MCF 10A (cell line): ENCODE data around the gene LETM1. TPM values are rescaled to one million over a fixed set of nuclear protein-coding genes. Genes with fewer than 3 reads are reported as not detected.

Experiments
- BruUV-seq: library from RNA; stranded (reverse); fragments of 400-500 nt; replicated peaks from 2 replicates; lab custom pipeline; 2021; lab: Mats Ljungman, UMichigan
- CTCF ChIA-PET: fragments of 300-600 bp; sonication (Branson Sonifier 250); formaldehyde crosslinking; extraction: SDS; loops from one replicate; lab custom pipeline; 2021; ENCODE audit warnings: antibody characterized with exemption, inconsistent platforms; lab: Yijun Ruan, JAX
- POLR2A ChIA-PET: fragments of 300-600, 350-650 bp; sonication (Branson Sonifier 250); formaldehyde crosslinking; extraction: SDS; loops from one replicate; lab custom pipeline; 2020; ENCODE audit warnings: antibody characterized with exemption, inconsistent platforms; lab: Yijun Ruan, JAX
- DNase-seq: peaks from one replicate; pipeline ENCODE4 v3.0.0-alpha.2; 2018; ENCODE audit not compliant: unreplicated experiment
- H3K27ac Mint-ChIP-seq: one replicate; pipeline ENCODE4 v1.8.0; 2022; ENCODE audit warnings: mild to moderate bottlenecking, low read depth, mixed read lengths; ENCODE audit not compliant: unreplicated experiment
- H3K27me3 Mint-ChIP-seq: one replicate; pipeline ENCODE4 v1.8.0; 2022; ENCODE audit warnings: mixed read lengths; ENCODE audit not compliant: insufficient read depth, unreplicated experiment
- H3K36me3 Mint-ChIP-seq: one replicate; pipeline ENCODE4 v1.8.0; 2022; ENCODE audit warnings: mild to moderate bottlenecking, moderate library complexity, mixed read lengths; ENCODE audit not compliant: insufficient read depth, unreplicated experiment
- H3K4me1 Mint-ChIP-seq: one replicate; pipeline ENCODE4 v1.8.0; 2022; ENCODE audit warnings: mixed read lengths; ENCODE audit not compliant: insufficient read depth, unreplicated experiment
- H3K4me3 Mint-ChIP-seq: one replicate; pipeline ENCODE4 v1.8.0; 2022; ENCODE audit warnings: mild to moderate bottlenecking, moderate library complexity, mixed read lengths; ENCODE audit not compliant: unreplicated experiment
- H3K9me3 Mint-ChIP-seq: one replicate; pipeline ENCODE4 v1.8.0; 2022; ENCODE audit warnings: mixed read lengths; ENCODE audit not compliant: unreplicated experiment
- CTCF ChIP-seq: fragments of 200-600 bp; IDR thresholded peaks from one replicate; pipeline ENCODE4 v1.8.0; 2022; ENCODE audit warnings: antibody characterized with exemption, mild to moderate bottlenecking; ENCODE audit not compliant: unreplicated experiment
- intact Hi-C: fragments of 100-400 bp; cut with micrococcal nuclease; formaldehyde crosslinking; loops from 2 replicates; pipeline ENCODE4 v1.14.1; 2022
- total RNA-seq: library from RNA; stranded (reverse); gene quantifications from 2 replicates; pipeline ENCODE4 v1.2.3, GENCODE V29; 2022

LETM1 gene
- total RNA-seq, 1 experiment from 2014 or later, result 85.0 TPM

GRCh38 chr4:1872870-1873269 is 16.9 kb upstream of the LETM1 start:
- intact Hi-C loops, result no loop called here
- Mint-ChIP-seq H3K27ac (peak overlapping the region; percentile 82), H3K9me3 (no peaks in the 10 kb centered on the region), H3K4me3 (peak overlapping the region; percentile 88), H3K36me3 (no peaks in the 10 kb centered on the region), H3K27me3 (no peaks in the 10 kb centered on the region), H3K4me1 (peaks cover 29% of the 10 kb centered on the region)
- DNase-seq, result peak; percentile 34
- CTCF ChIA-PET, result interaction anchor here (0.7 to 2.0 kb wide), 5 partner anchors 26 to 120 kb away, joined by 3 to 12 read pairs (median 3); no protein-coding TSS in a partner anchor
- POLR2A ChIA-PET, result interaction anchor here (1.4 to 2.5 kb wide), 6 partner anchors 10 to 27 kb away, joined by 3 to 18 read pairs (median 6); partner anchors contain the start of gene LETM1
- no peak for TF ChIP-seq CTCF
- TSS peak; percentile 50 for BruUV-seq

- no TSS peak for BruUV-seq
- H3K4me3 Mint-ChIP-seq, result peak overlapping the region; percentile 88
- no peak overlapping the region for H3K27ac Mint-ChIP-seq
- CTCF ChIA-PET, result no interaction called here
- no peak for TF ChIP-seq CTCF
- no peaks in the 10 kb centered on the region for H3K27me3 Mint-ChIP-seq
- POLR2A ChIA-PET, result no interaction called here
- intact Hi-C loops, result loop anchor here (2.0 kb wide), 1 partner anchor 27 kb away; no protein-coding TSS in a partner anchor
- no peaks in the 10 kb centered on the region for H3K36me3 Mint-ChIP-seq
- peaks cover 21% of the 10 kb centered on the region for H3K4me1 Mint-ChIP-seq
- no peaks in the 10 kb centered on the region for H3K9me3 Mint-ChIP-seq
- DNase-seq, result no peak
These were observed 15.6 kb upstream of the LETM1 start for GRCh38 chr4:1871471-1872021.

- Mint-ChIP-seq H3K4me3 (peak within 1 kb of the TSS; percentile 88), H3K27me3 (no peaks in the 10 kb centered on the region), H3K4me1 (peaks cover 21% of the 10 kb centered on the region), H3K36me3 (no peaks in the 10 kb centered on the region), H3K9me3 (no peaks in the 10 kb centered on the region), H3K27ac (peak within 1 kb of the TSS; percentile 82)
- intact Hi-C loops, result loop anchor here (2.0 kb wide), 1 partner anchor 28 kb away; no protein-coding TSS in a partner anchor
- TF ChIP-seq CTCF, result no peak
- no TSS peak for BruUV-seq
- CTCF ChIA-PET, result interaction anchor here (0.5 to 1.1 kb wide), 3 partner anchors 27 to 29 kb away, joined by 3 to 4 read pairs (median 3); no protein-coding TSS in a partner anchor
- POLR2A ChIA-PET, result interaction anchor here (0.7 to 1.7 kb wide), 12 partner anchors 10 to 323 kb away, joined by 3 to 45 read pairs (median 4); partner anchors contain the start of genes LETM1 and SLBP
- DNase-seq, result peak; percentile 82
These were observed 14.9 kb upstream of the LETM1 start, which contains the start of gene NSD2 for GRCh38 chr4:1870578-1871443. TSS of gene NSD2 (plus strand) at chr4:1871393. CDS start at chr4:1900655, 29,262 bp downstream.

GRCh38 chr4:1870328-1870577 is 14.3 kb upstream of the LETM1 start:
- H3K36me3 Mint-ChIP-seq, result no peaks in the 10 kb centered on the region
- peak overlapping the region; percentile 82 for H3K4me3 Mint-ChIP-seq
- no peaks in the 10 kb centered on the region for H3K27me3 Mint-ChIP-seq
- ChIA-PET CTCF (interaction anchor here (0.7 to 1.1 kb wide), 2 partner anchors 28 to 29 kb away, joined by 3 to 4 read pairs; no protein-coding TSS in a partner anchor), POLR2A (interaction anchor here (0.6 to 1.7 kb wide), 12 partner anchors 9 to 324 kb away, joined by 3 to 45 read pairs (median 3); partner anchors contain the start of gene LETM1)
- intact Hi-C loops, result loop anchor here (2.0 kb wide), 1 partner anchor 29 kb away; no protein-coding TSS in a partner anchor
- H3K27ac Mint-ChIP-seq, result peak overlapping the region; percentile 74
- H3K4me1 Mint-ChIP-seq, result peaks cover 21% of the 10 kb centered on the region
- no peaks in the 10 kb centered on the region for H3K9me3 Mint-ChIP-seq
- peak; percentile 88 for DNase-seq
- BruUV-seq, result no TSS peak
- TF ChIP-seq CTCF, result no peak
